ENCODE measurements around the gene TNFAIP3. TPM values are rescaled to one million over a fixed set of nuclear protein-coding genes. Genes with fewer than 3 reads are reported as not detected.

TNFAIP3 gene
- total RNA-seq, 4 donors from 2014 or later = 5.9 to 7.8 (median 7.3) TPM

DNA sequence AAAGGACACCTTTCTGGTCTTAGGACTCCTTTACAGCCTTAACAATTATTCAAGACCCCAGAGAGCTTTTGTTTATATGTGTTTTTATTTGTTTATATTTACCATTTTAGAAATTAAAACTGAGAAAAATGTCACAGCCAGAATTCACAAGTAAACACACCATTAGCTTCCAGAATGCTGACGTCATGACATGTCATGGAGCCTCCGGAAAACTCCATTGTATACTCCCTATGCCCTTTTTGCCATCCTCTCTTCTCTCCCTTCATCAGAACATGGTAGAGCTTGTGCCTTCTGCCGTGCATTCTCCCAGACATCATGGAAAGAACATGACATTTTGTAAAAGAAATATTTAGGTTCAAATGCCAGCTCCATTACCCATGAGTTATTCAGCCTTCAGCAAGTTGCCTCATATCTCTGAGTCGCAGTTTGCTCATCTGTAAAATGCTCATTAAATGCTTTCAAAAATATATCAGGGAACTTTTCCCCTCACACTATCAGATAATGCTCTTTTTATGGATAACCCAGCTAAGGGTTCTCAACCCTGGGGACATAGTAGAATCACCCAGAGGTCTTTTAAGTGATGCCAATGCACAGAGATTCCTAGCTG, 27.8 kb downstream of the TNFAIP3 start:
- H3K27ac ChIP-seq = no peak overlapping the region
- intact Hi-C loops (cut with DNase I) = no loop called here
- no peak for TF ChIP-seq POLR2A (IDR thresholded peaks at IDR 0.05)
- TF ChIP-seq, protein P1, sequence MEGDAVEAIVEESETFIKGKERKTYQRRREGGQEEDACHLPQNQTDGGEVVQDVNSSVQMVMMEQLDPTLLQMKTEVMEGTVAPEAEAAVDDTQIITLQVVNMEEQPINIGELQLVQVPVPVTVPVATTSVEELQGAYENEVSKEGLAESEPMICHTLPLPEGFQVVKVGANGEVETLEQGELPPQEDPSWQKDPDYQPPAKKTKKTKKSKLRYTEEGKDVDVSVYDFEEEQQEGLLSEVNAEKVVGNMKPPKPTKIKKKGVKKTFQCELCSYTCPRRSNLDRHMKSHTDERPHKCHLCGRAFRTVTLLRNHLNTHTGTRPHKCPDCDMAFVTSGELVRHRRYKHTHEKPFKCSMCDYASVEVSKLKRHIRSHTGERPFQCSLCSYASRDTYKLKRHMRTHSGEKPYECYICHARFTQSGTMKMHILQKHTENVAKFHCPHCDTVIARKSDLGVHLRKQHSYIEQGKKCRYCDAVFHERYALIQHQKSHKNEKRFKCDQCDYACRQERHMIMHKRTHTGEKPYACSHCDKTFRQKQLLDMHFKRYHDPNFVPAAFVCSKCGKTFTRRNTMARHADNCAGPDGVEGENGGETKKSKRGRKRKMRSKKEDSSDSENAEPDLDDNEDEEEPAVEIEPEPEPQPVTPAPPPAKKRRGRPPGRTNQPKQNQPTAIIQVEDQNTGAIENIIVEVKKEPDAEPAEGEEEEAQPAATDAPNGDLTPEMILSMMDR (IDR thresholded peaks at IDR 0.05) = no peak

GRCh38 chr6:137896647-137897046, 29.6 kb downstream of the TNFAIP3 start:
- Histone ChIP-seq H3K4me3 (replicated peaks in 1 of 3) (no peak overlapping the region), H3K27me3 (no peaks in the 10 kb centered on the region), H3K4me1 (no peaks in the 10 kb centered on the region), H3K27ac (no peak overlapping the region), H3K36me3 (no peaks in the 10 kb centered on the region), H3K9me3 (no peaks in the 10 kb centered on the region)
- TF ChIP-seq POLR2A (IDR thresholded peaks at IDR 0.05) = no peak
- TF ChIP-seq, protein P1 (IDR thresholded peaks at IDR 0.05) = no peak
- WGBS, 2 donors = 95% methylated on average over 3 of the region's 3 CpGs
- intact Hi-C loops (cut with DNase I) = no loop called here
- no peak for DNase-seq

More for the DNA sequence above, 27.8 kb downstream of the TNFAIP3 start:
- no peaks in the 10 kb centered on the region for H3K27me3 ChIP-seq
- no peak overlapping the region for H3K4me3 ChIP-seq (replicated peaks in 1 of 3)
- H3K4me1 ChIP-seq = no peaks in the 10 kb centered on the region
- no peak for DNase-seq
- WGBS, 2 donors = 89 to 90% methylated on average over 4 of the region's 4 CpGs
- no peaks in the 10 kb centered on the region for H3K36me3 ChIP-seq
- no peaks in the 10 kb centered on the region for H3K9me3 ChIP-seq

DNA sequence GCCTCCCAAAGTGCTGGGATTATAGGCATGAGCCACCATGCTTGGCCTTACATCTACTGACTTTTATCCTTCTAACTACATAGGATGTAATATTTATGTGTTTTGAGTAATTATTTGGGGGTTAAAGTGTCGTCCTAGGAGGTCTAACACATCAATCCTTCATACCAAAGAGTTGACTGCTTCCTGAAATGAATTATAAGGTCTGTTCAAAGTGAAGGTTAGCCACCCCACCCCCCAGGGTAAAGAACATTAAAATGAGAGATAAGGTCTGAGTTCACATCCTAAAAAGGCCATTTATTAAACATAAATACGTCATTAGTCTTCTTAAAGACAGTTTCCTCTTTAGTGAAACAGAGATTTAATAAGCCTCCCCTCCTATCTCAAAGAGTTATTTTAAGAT, 33.8 kb downstream of the TNFAIP3 start:
- Histone ChIP-seq H3K4me1 (no peaks in the 10 kb centered on the region), H3K4me3 (replicated peaks in 1 of 3) (no peak overlapping the region), H3K27me3 (no peaks in the 10 kb centered on the region), H3K36me3 (no peaks in the 10 kb centered on the region), H3K27ac (no peak overlapping the region), H3K9me3 (no peaks in the 10 kb centered on the region)
- DNase-seq = no peak
- WGBS, 2 donors = 89 to 90% methylated on average over 2 of the region's 2 CpGs
- intact Hi-C loops (cut with DNase I) = no loop called here
- TF ChIP-seq, protein P1 (IDR thresholded peaks at IDR 0.05) = no peak
- TF ChIP-seq POLR2A (IDR thresholded peaks at IDR 0.05) = no peak

DNA sequence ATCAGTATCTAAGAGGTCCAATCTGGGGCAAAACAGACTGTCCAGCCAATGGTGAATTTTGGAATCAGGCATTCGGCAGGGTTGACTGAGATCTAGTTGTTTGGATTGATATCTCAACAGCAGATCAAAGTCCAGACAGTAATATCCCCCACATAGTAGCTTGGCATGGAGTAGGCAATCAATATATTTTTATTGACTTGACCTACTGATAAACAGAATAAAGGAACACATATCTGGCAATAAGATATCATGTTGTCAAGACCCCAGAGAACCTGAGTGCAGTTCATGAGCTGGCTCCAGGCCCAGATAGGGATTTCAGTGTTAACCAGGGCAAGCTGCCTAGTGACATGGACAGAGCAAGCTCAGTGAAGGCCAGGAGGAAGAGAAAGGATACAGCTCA, 34.4 kb downstream of the TNFAIP3 start:
- Histone ChIP-seq H3K4me1 (no peaks in the 10 kb centered on the region), H3K27ac (no peak overlapping the region), H3K36me3 (no peaks in the 10 kb centered on the region), H3K4me3 (replicated peaks in 1 of 3) (no peak overlapping the region), H3K9me3 (no peaks in the 10 kb centered on the region), H3K27me3 (no peaks in the 10 kb centered on the region)
- TF ChIP-seq, protein P1 (IDR thresholded peaks at IDR 0.05) = no peak
- no peak for TF ChIP-seq POLR2A (IDR thresholded peaks at IDR 0.05)
- intact Hi-C loops (cut with DNase I) = no loop called here
- 76 to 88% methylated on average over 1 of the region's 1 CpG for WGBS, 2 donors
- no peak for DNase-seq

DNA sequence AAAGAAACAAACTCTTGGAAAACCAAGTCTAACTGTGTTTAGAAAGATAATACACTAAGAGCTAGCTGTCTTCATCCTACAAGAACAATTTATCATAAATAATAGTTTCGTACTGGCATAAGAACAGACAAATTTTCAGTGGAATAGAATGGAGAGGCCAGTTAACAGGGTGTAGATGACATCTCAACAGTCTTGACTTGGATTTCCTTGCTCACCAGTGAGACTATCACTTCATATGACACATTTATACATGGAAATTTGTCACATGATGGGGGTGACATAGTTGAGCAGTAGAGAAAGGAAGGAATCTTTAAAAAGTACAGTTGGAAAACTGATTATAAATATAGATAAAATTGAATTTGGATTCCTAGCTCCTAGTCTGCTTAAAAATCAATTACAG, 35.6 kb downstream of the TNFAIP3 start:
- no peak for TF ChIP-seq POLR2A (IDR thresholded peaks at IDR 0.05)
- TF ChIP-seq, protein P1 (IDR thresholded peaks at IDR 0.05) = no peak
- Histone ChIP-seq H3K27me3 (no peaks in the 10 kb centered on the region), H3K4me3 (replicated peaks in 1 of 3) (no peak overlapping the region), H3K9me3 (no peaks in the 10 kb centered on the region), H3K36me3 (no peaks in the 10 kb centered on the region), H3K4me1 (no peaks in the 10 kb centered on the region), H3K27ac (no peak overlapping the region)
- no peak for DNase-seq
- intact Hi-C loops (cut with DNase I) = no loop called here
- WGBS, 2 donors = 95 to 98% methylated on average over 1 of the region's 1 CpG

Measured in thyroid gland (tissue), 4 donors.